Stimulated activated CD8-positive, alpha-beta memory T cell treated with anti-CD3 and anti-CD28 coated beads, Interleukin-7, amount 100 ng/mL, for 4 hours (primary cell): ENCODE results near the gene IGSF21.

Source experiments
- DNase-seq, 2 donors: peaks; one replicate each; pipeline ENCODE4 v3.0.0-alpha.2; 2020; ENCODE audit warnings: low read depth in 2 of 2

IGSF21 gene

GRCh38 chr1:18422076-18422777 is 314.6 kb downstream of the IGSF21 start:
- DNase-seq, result no peak

- DNase-seq, result no peak
These were observed 315.4 kb downstream of the IGSF21 start for GRCh38 chr1:18422954-18423353.

- DNase-seq, result no peak
These were observed 319.0 kb downstream of the IGSF21 start for GRCh38 chr1:18426580-18426979.
